H1 (cell line): ENCODE measurements around the gene UBASH3B. TPM values are rescaled to one million over a fixed set of nuclear protein-coding genes. Genes with fewer than 3 reads are reported as not detected.

Source experiments
- CTCF ChIA-PET: fragments of 300-600 bp; sonication (Branson Sonifier 250); formaldehyde crosslinking; loops from one replicate; lab custom pipeline; 2021; ENCODE audit not compliant: partially characterized antibody; lab: Charles Lee
- POLR2A ChIA-PET: fragments of 300-600 bp; sonication (Branson Sonifier 250); formaldehyde crosslinking; loops from one replicate; lab custom pipeline; 2021; ENCODE audit warnings: inconsistent platforms; ENCODE audit not compliant: partially characterized antibody; lab: Charles Lee
- DNase-seq, 2 experiments: peaks; one replicate each; pipeline versions ENCODE4 v3.0.0 to v3.0.0-alpha.2; 2010 to 2022; ENCODE audit warnings: low spot score in 2 of 2, low read depth in 1 of 2, mixed read lengths in 1 of 2
- FAIRE-seq: peaks from 2 replicates; lab custom pipeline; 2011; peaks lifted over from hg19 to GRCh38; lab: Jason Lieb, UNC
- H2AFZ ChIP-seq: 2 replicates; pipeline ENCODE4 v1.8.1; 2012; ENCODE audit warnings: low read length, inconsistent platforms
- H2AK5ac ChIP-seq: 2 replicates; pipeline ENCODE4 v1.6.1; 2013; ENCODE audit warnings: low read depth, low read length
- H2BK120ac ChIP-seq: replicated peaks from 2 replicates; pipeline ENCODE3; 2013; ENCODE audit warnings: low read depth, low read length, inconsistent platforms
- H2BK12ac ChIP-seq: 2 replicates; pipeline ENCODE4 v1.6.1; 2013; ENCODE audit warnings: low read depth, low read length
- H2BK15ac ChIP-seq: 2 replicates; pipeline ENCODE4 v1.6.1; 2013; ENCODE audit warnings: low read length
- H2BK20ac ChIP-seq: 2 replicates; pipeline ENCODE4 v1.6.1; 2013; ENCODE audit warnings: low read length
- H2BK5ac ChIP-seq: 2 replicates; pipeline ENCODE4 v1.6.1; 2013; ENCODE audit warnings: low read depth, low read length
- H3K14ac ChIP-seq: 2 replicates; pipeline ENCODE4 v1.6.1; 2013; ENCODE audit warnings: inconsistent platforms; ENCODE audit not compliant: insufficient read length
- H3K18ac ChIP-seq: 2 replicates; pipeline ENCODE4 v1.6.1; 2013; ENCODE audit warnings: low read length; ENCODE audit errors: extremely low read depth
- H3K23ac ChIP-seq: 2 replicates; pipeline ENCODE4 v1.6.1; 2013; ENCODE audit warnings: inconsistent platforms; ENCODE audit not compliant: insufficient read length
- H3K23me2 ChIP-seq: 2 replicates; pipeline ENCODE4 v1.6.1; 2013; ENCODE audit warnings: low read depth, low read length
- H3K27ac ChIP-seq: 2 replicates; pipeline ENCODE4 v1.6.1; 2011; ENCODE audit warnings: low read depth, low read length, inconsistent platforms
- H3K27me3 ChIP-seq, 4 experiments: replicated peaks in 1 of 4; 1 replicate in 1 of 4; 2 replicates in 3 of 4; pipeline versions ENCODE4 v1.6.1 to v1.8.1; 2011 to 2013; ENCODE audit warnings: low read length in 3 of 4, mild to moderate bottlenecking in 3 of 4, inconsistent platforms in 2 of 4, mixed read lengths in 2 of 4, moderate library complexity in 1 of 4; ENCODE audit not compliant: control insufficient read depth in 3 of 4, insufficient read depth in 3 of 4; ENCODE audit errors: extremely low read depth in 1 of 4
- H3K36me3 ChIP-seq, 4 experiments: 2 replicates each; pipeline versions ENCODE4 v1.6.1 to v1.8.1; 2011 to 2013; ENCODE audit warnings: mild to moderate bottlenecking in 4 of 4, low read length in 3 of 4, moderate library complexity in 2 of 4, control low read depth in 1 of 4, inconsistent platforms in 1 of 4; ENCODE audit not compliant: insufficient read depth in 4 of 4, control insufficient read depth in 2 of 4
- H3K4ac ChIP-seq: replicated peaks from 2 replicates; pipeline ENCODE3; 2013; ENCODE audit warnings: low read length, low read depth, mixed read lengths, inconsistent platforms; ENCODE audit not compliant: insufficient read length
- H3K4me1 ChIP-seq, 4 experiments: replicated peaks in 1 of 4; 1 replicate in 1 of 4; 2 replicates in 3 of 4; pipeline versions ENCODE4 v1.6.1 to v1.8.1; 2011 to 2013; ENCODE audit warnings: low read length in 3 of 4, inconsistent platforms in 2 of 4, mixed read lengths in 1 of 4; ENCODE audit not compliant: insufficient read depth in 4 of 4, control insufficient read depth in 3 of 4
- H3K4me2 ChIP-seq, 2 experiments: 2 replicates each; pipeline versions ENCODE4 v1.6.1 to v1.8.1; 2011 to 2013; ENCODE audit warnings: low read depth in 2 of 2, low read length in 2 of 2, control low read depth in 1 of 2, inconsistent platforms in 1 of 2, mild to moderate bottlenecking in 1 of 2; ENCODE audit not compliant: insufficient read depth in 1 of 2
- H3K4me3 ChIP-seq, 4 experiments: fragments of 200-600, 300-600 bp in 1 of 4; sonication (generic), shearing (Covaris generic), sonication (Bioruptor Twin) in 1 of 4; 2 replicates each; pipeline versions ENCODE4 v1.5.1 to v1.8.1; 2011 to 2016; ENCODE audit warnings: low read length in 4 of 4, low read depth in 3 of 4, control low read depth in 2 of 4, inconsistent platforms in 2 of 4, mild to moderate bottlenecking in 2 of 4, mixed read lengths in 1 of 4, moderate library complexity in 1 of 4; ENCODE audit not compliant: insufficient read depth in 2 of 4; ENCODE audit errors: extremely low read depth in 1 of 4
- H3K56ac ChIP-seq: replicated peaks from 2 replicates; pipeline ENCODE3; 2013; ENCODE audit warnings: low read depth, mild to moderate bottlenecking, mixed read lengths, low read length, inconsistent platforms; ENCODE audit not compliant: insufficient read length
- H3K79me1 ChIP-seq: 2 replicates; pipeline ENCODE4 v1.6.1; 2013; ENCODE audit warnings: low read depth, low read length, control low read depth
- H3K79me2 ChIP-seq, 2 experiments: 2 replicates each; pipeline versions ENCODE4 v1.6.1 to v1.8.1; 2012 to 2013; ENCODE audit warnings: low read length in 2 of 2, mild to moderate bottlenecking in 2 of 2, inconsistent platforms in 1 of 2; ENCODE audit not compliant: insufficient read depth in 2 of 2, control insufficient read depth in 1 of 2
- H3K9ac ChIP-seq, 4 experiments: replicated peaks in 1 of 4; 1 replicate in 1 of 4; 2 replicates in 3 of 4; pipeline versions ENCODE4 v1.6.1 to v1.8.1; 2011 to 2013; ENCODE audit warnings: low read depth in 3 of 4, low read length in 3 of 4, control low read depth in 2 of 4, mild to moderate bottlenecking in 2 of 4, moderate library complexity in 2 of 4, inconsistent platforms in 1 of 4; ENCODE audit errors: extremely low read depth in 1 of 4
- H3K9me3 ChIP-seq, 2 experiments: 2 replicates each; pipeline versions ENCODE4 v1.6.1 to v1.8.1; 2012 to 2013; ENCODE audit warnings: mild to moderate bottlenecking in 2 of 2, moderate library complexity in 2 of 2, control low read depth in 1 of 2, inconsistent platforms in 1 of 2, low read depth in 1 of 2, low read length in 1 of 2, mixed read lengths in 1 of 2; ENCODE audit not compliant: insufficient read depth in 2 of 2
- H4K20me1 ChIP-seq, 2 experiments: replicated peaks in 1 of 2; 2 replicates each; pipeline versions ENCODE3 to v1.8.1; 2011 to 2013; ENCODE audit warnings: inconsistent platforms in 2 of 2, low read length in 2 of 2, mild to moderate bottlenecking in 1 of 2; ENCODE audit not compliant: insufficient read depth in 2 of 2, control insufficient read depth in 1 of 2
- H4K5ac ChIP-seq: 2 replicates; pipeline ENCODE4 v1.6.1; 2013; ENCODE audit warnings: low read length, low read depth, mixed read lengths, inconsistent platforms; ENCODE audit not compliant: insufficient read length
- H4K8ac ChIP-seq: 2 replicates; pipeline ENCODE4 v1.8.0; 2013; ENCODE audit warnings: mild to moderate bottlenecking, moderate library complexity, low read length, inconsistent platforms; ENCODE audit not compliant: insufficient read depth; ENCODE audit errors: extremely low read depth
- H4K91ac ChIP-seq: replicated peaks from 2 replicates; pipeline ENCODE3; 2013; ENCODE audit warnings: low read length, mixed read lengths, inconsistent platforms; ENCODE audit not compliant: insufficient read length
- BACH1 ChIP-seq: IDR thresholded peaks from 2 replicates; pipeline ENCODE4 v1.6.1; 2012; ENCODE audit warnings: low read length, improper control_type of control experiment
- BCL11A ChIP-seq, 2 experiments: IDR thresholded peaks; one replicate each; pipeline ENCODE4 v1.6.1; 2011; ENCODE audit warnings: low read depth in 2 of 2, low read length in 2 of 2, mild to moderate bottlenecking in 2 of 2
- BRCA1 ChIP-seq: IDR thresholded peaks from 2 replicates; pipeline ENCODE4 v1.6.1; 2012; ENCODE audit warnings: low read depth, low read length, improper control_type of control experiment
- CBX5 ChIP-seq: fragments of 300-800, 300-1000 bp; sonication (generic); IDR thresholded peaks from 2 replicates; pipeline ENCODE4 v1.7.1; 2016; ENCODE audit warnings: antibody characterized with exemption, low read length, low read depth
- CHD2 ChIP-seq: IDR thresholded peaks from 2 replicates; pipeline ENCODE4 v1.6.1; 2012; ENCODE audit warnings: low read length, improper control_type of control experiment
- KDM4A ChIP-seq: IDR thresholded peaks from one replicate; pipeline ENCODE4 v1.7.1; 2012; ENCODE audit warnings: low read depth, mild to moderate bottlenecking, moderate library complexity, low read length, inconsistent platforms; ENCODE audit not compliant: severe bottlenecking
- POU5F1 ChIP-seq: IDR thresholded peaks from 2 replicates; pipeline ENCODE4 v1.6.1; 2011; ENCODE audit warnings: low read depth, mild to moderate bottlenecking, low read length, moderate library complexity
- RBBP5 ChIP-seq: IDR thresholded peaks from 2 replicates; pipeline ENCODE4 v1.7.1; 2012; ENCODE audit warnings: low read depth, mild to moderate bottlenecking, inconsistent platforms, low read length, moderate library complexity, borderline replicate concordance
- RXRA ChIP-seq: IDR thresholded peaks from 2 replicates; pipeline ENCODE4 v1.6.1; 2011; ENCODE audit warnings: low read depth, mild to moderate bottlenecking, low read length, moderate library complexity; ENCODE audit not compliant: insufficient read depth
- SIRT6 ChIP-seq: IDR thresholded peaks from one replicate; pipeline ENCODE4 v1.7.1; 2012; ENCODE audit warnings: low read length, inconsistent platforms
- SIX5 ChIP-seq: IDR thresholded peaks from 2 replicates; pipeline ENCODE4 v1.6.1; 2011; ENCODE audit warnings: mild to moderate bottlenecking, low read depth, low read length
- WGBS, 2 experiments: shearing (Covaris generic) in 1 of 2; methylation state at CpG; one replicate each; pipeline versions ENCODE4 v1.1.6 to v1.1.7; 2013 to 2015; ENCODE audit warnings: low lambda C conversion rate in 2 of 2, mixed read lengths in 2 of 2, inconsistent platforms in 1 of 2, low coverage in 1 of 2, missing lambda C conversion rate in 1 of 2; ENCODE audit not compliant: insufficient replicate concordance in 2 of 2, insufficient coverage in 1 of 2, insufficient read length in 1 of 2; ENCODE audit errors: extremely low coverage in 1 of 2, missing lambda C conversion rate in 1 of 2; 5-methylcytosine and 5-hydroxymethylcytosine counted together
- polyA plus RNA-seq, 7 experiments: library from polyadenylated mRNA; depleted of rRNA in 3 of 7; stranded (reverse) in 5 of 7; unstranded in 2 of 7; fragments of >200 nt in 5 of 7; fragments of 200-250 nt in 2 of 7; gene quantifications; 1 replicate in 5 of 7; 2 replicates in 1 of 7; 4 replicates in 1 of 7; pipeline versions ENCODE4 v1.2.1 to v1.2.3, GENCODE V29; 2011 to 2013; ENCODE audit warnings: missing spikeins in 2 of 7, mixed read lengths in 2 of 7
- total RNA-seq: library from RNA; stranded (reverse); fragmentation: NEBNext Ultra II Directional; extraction: Animal tissue kit (Norgen Biotek cat#: 25700); gene quantifications from 2 replicates; pipeline ENCODE4 v1.2.1, GENCODE V29; 2021

The UBASH3B gene
- total and polyA plus RNA-seq, 2 of the 8 experiments (the other 6 are each of a cell fraction or from before 2014, with no cell fraction given) = 7.5 to 9.5 TPM

DNA sequence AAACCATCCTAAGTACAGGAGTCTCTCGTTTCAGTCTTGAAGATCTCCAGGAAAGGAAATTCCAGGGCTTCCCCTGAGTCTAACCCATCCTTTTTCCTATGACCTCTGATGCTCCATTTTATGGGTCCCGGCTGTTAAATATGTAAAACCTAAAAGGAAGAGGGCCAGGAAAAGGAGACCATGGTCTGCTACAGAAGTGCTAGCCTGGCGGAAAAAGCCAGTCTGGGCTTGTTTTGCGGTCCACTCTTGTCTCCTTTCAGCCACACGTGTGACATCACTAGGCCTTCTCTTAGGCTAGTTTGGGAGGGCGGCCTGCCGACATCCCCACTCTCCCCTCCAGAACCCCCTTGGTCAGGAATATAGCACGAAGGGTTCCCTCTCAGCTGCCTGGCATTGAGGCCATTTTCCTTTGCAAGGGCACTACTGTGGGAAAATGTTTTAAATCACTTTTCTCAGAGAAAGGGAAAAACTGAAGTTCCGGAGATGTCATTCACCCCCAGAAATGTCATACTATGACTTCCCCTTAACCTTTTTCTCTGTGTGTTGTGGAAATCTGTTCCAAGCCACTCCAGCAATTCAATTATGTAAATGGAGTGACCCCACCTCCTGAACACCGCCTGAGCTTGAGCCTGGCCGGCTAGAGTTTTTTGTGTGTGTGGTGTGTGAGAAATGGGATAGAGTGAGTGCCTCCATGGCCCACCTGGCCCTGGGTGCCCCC lies 86.9 kb downstream of the UBASH3B start:
- no peak overlapping the region for H2AFZ ChIP-seq
- H2BK12ac ChIP-seq = no peak overlapping the region
- H3K4me1 ChIP-seq = peaks cover 0 to 4% (median 1%) of the 10 kb centered on the region in 4 experiments; a peak in 1 of 7 replicates
- peaks cover 0 to 5% of the 10 kb centered on the region in 2 experiments for H4K20me1 ChIP-seq
- no peak overlapping the region for H4K91ac ChIP-seq
- no peak overlapping the region for H2BK20ac ChIP-seq
- no peak overlapping the region for H2AK5ac ChIP-seq
- 83% methylated on average over 10 of the region's 11 CpGs; no CpG with 5 or more reads in 1 of the 2 experiments for WGBS, 2 experiments
- CTCF ChIA-PET = interaction anchor here (0.9 to 7.2 kb wide), 3 partner anchors 12 to 25 kb away, joined by 3 to 40 read pairs (median 4); no protein-coding TSS in a partner anchor
- no peak for FAIRE-seq
- H3K56ac ChIP-seq = no peak overlapping the region
- no peak overlapping the region for H3K23ac ChIP-seq
- no peak overlapping the region for H2BK15ac ChIP-seq
- no peak overlapping the region for H3K27ac ChIP-seq
- no peak overlapping the region for H4K5ac ChIP-seq
- H3K36me3 ChIP-seq = no peaks in the 10 kb centered on the region
- H3K27me3 ChIP-seq = peaks cover 0 to 6% (median 0%) of the 10 kb centered on the region in 4 experiments; a peak in 1 of 7 replicates
- no peak for TF ChIP-seq RBBP5
- no peak for TF ChIP-seq BCL11A (IDR thresholded peaks at IDR 0.05; ENCODE audit: low read depth in 2 of 2, low read length in 2 of 2)
- TF ChIP-seq KDM4A = no peak
- no peak for TF ChIP-seq SIX5
- no peak for TF ChIP-seq RXRA
- no peak for TF ChIP-seq CBX5
- no peak for TF ChIP-seq BRCA1
- TF ChIP-seq CHD2 = no peak
- TF ChIP-seq POU5F1 = no peak
- TF ChIP-seq BACH1 = no peak
- TF ChIP-seq SIRT6 = no peak
- H3K4me2 ChIP-seq = no peak overlapping the region
- no peaks in the 10 kb centered on the region for H3K79me1 ChIP-seq
- no peaks in the 10 kb centered on the region for H3K9me3 ChIP-seq
- DNase-seq = no peak
- POLR2A ChIA-PET = no interaction called here
- H2BK120ac ChIP-seq = no peak overlapping the region
- no peak overlapping the region for H2BK5ac ChIP-seq
- H3K4me3 ChIP-seq = no peak overlapping the region
- H3K18ac ChIP-seq = no peak overlapping the region
- no peak overlapping the region for H3K9ac ChIP-seq
- H3K4ac ChIP-seq = no peak overlapping the region
- no peaks in the 10 kb centered on the region; a peak in 1 of 4 replicates for H3K79me2 ChIP-seq
- peak overlapping the region; percentile 82; the same call in 1 of the 2 replicates for H4K8ac ChIP-seq
- no peak overlapping the region for H3K14ac ChIP-seq
- no peaks in the 10 kb centered on the region for H3K23me2 ChIP-seq
